LNCAP (cell line): ENCODE measurements around the gene HEBP2.

Source experiments
- CTCF ChIP-seq: fragments of 450-650 bp; IDR thresholded peaks from 2 replicates; pipeline ENCODE4 v1.5.1; 2017; ENCODE audit warnings: mild to moderate bottlenecking

The HEBP2 gene

GRCh38 chr6:138403801-138404665, at the start of gene HEBP2:
Gene HEBP2 (plus strand): TSS chr6:138404223. CDS start chr6:138404496, 273 bp downstream.
- peak; percentile 74 for TF ChIP-seq CTCF

GRCh38 chr6:138357928-138358327, 46.1 kb upstream of the HEBP2 start:
- TF ChIP-seq CTCF, result no peak

GRCh38 chr6:138370631-138371451, 33.2 kb upstream of the HEBP2 start:
- no peak for TF ChIP-seq CTCF

GRCh38 chr6:138371452-138371711, 32.6 kb upstream of the HEBP2 start:
- TF ChIP-seq CTCF, result no peak

- TF ChIP-seq CTCF, result no peak
These were observed 32.3 kb upstream of the HEBP2 start for GRCh38 chr6:138371720-138372119.

- TF ChIP-seq CTCF, result 0 out of 2 replicates have a peak, but pooled peaks have one; percentile 9
These were observed 31.1 kb upstream of the HEBP2 start for GRCh38 chr6:138372711-138373463.

GRCh38 chr6:138374230-138374629, 29.8 kb upstream of the HEBP2 start:
- no peak for TF ChIP-seq CTCF
